22Rv1 (cell line): ENCODE data around the gene MKRN3.

Source experiments
- CTCF ChIP-seq: fragments of 450-650 bp; IDR thresholded peaks from 2 replicates; pipeline ENCODE4 v1.5.1; 2017; ENCODE audit warnings: mild to moderate bottlenecking
- ZFX ChIP-seq: fragments of 450-650 bp; IDR thresholded peaks from 2 replicates; pipeline ENCODE4 v1.6.1; 2017; ENCODE audit warnings: antibody characterized with exemption, borderline replicate concordance

DNA sequence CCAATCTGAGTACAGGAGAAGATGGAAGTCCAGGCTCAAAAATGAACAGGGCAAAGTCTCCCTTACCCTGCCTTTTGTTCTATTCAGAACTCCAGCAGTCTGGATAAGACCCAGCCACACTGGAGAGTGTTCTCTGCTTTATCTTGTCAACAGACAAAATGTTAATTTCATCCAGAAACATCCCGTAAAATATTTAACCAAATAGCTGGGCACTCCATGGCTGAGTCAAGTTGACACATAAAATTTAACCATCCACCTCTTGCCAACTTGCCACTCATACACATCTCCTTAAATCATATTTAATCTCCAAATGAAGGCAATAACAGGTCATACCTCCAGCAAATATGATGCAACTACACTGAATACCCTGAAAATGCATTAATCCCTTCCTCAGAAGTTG, 33.6 kb downstream of the MKRN3 start:
- TF ChIP-seq CTCF (no peak), ZFX (no peak)
